ENCODE results near the gene FMN1. TPM values are rescaled to one million over a fixed set of nuclear protein-coding genes. Genes with fewer than 3 reads are reported as not detected.

FMN1 gene
- total and polyA plus RNA-seq, 12 donors = 0.22 to 5.5 (median 3.3) TPM

- DNase-seq (no peak), ATAC-seq (no peak)
- no peaks in the 10 kb centered on the region for H3K9me3 ChIP-seq
- 74 to 76% methylated on average over 5 of the region's 5 CpGs for WGBS, 2 donors
- H3K27ac ChIP-seq = no peak overlapping the region
- no peak overlapping the region for H3K4me3 ChIP-seq
- no peaks in the 10 kb centered on the region for H3K4me1 ChIP-seq
- TF ChIP-seq, protein P1, sequence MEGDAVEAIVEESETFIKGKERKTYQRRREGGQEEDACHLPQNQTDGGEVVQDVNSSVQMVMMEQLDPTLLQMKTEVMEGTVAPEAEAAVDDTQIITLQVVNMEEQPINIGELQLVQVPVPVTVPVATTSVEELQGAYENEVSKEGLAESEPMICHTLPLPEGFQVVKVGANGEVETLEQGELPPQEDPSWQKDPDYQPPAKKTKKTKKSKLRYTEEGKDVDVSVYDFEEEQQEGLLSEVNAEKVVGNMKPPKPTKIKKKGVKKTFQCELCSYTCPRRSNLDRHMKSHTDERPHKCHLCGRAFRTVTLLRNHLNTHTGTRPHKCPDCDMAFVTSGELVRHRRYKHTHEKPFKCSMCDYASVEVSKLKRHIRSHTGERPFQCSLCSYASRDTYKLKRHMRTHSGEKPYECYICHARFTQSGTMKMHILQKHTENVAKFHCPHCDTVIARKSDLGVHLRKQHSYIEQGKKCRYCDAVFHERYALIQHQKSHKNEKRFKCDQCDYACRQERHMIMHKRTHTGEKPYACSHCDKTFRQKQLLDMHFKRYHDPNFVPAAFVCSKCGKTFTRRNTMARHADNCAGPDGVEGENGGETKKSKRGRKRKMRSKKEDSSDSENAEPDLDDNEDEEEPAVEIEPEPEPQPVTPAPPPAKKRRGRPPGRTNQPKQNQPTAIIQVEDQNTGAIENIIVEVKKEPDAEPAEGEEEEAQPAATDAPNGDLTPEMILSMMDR (IDR thresholded peaks at IDR 0.05) = no peak
- intact Hi-C loops (cut with DNase I) = no loop called here
- no peaks in the 10 kb centered on the region for H3K36me3 ChIP-seq
- H3K27me3 ChIP-seq = no peaks in the 10 kb centered on the region
These were observed 271.3 kb downstream of the FMN1 start for GRCh38 chr15:32923176-32923575.

GRCh38 chr15:32922541-32922940, 272.0 kb downstream of the FMN1 start:
- no peak overlapping the region for H3K27ac ChIP-seq
- H3K4me1 ChIP-seq = no peaks in the 10 kb centered on the region
- no peaks in the 10 kb centered on the region for H3K36me3 ChIP-seq
- no peaks in the 10 kb centered on the region for H3K27me3 ChIP-seq
- no peak overlapping the region for H3K4me3 ChIP-seq
- 63 to 83% methylated on average over 3 of the region's 3 CpGs for WGBS, 2 donors
- no peak for ATAC-seq
- intact Hi-C loops (cut with DNase I) = no loop called here
- H3K9me3 ChIP-seq = no peaks in the 10 kb centered on the region
- TF ChIP-seq, protein P1 (IDR thresholded peaks at IDR 0.05) = no peak
- DNase-seq = no peak

GRCh38 chr15:32919749-32920414, 274.6 kb downstream of the FMN1 start:
- DNase-seq = no peak
- no peak overlapping the region for H3K27ac ChIP-seq
- no peaks in the 10 kb centered on the region for H3K4me1 ChIP-seq
- H3K4me3 ChIP-seq = no peak overlapping the region
- intact Hi-C loops (cut with DNase I) = no loop called here
- no peak for ATAC-seq
- 54% methylated on average over 5 of the region's 5 CpGs for WGBS, 2 donors
- TF ChIP-seq, protein P1 (IDR thresholded peaks at IDR 0.05) = no peak
- H3K9me3 ChIP-seq = no peaks in the 10 kb centered on the region
- no peaks in the 10 kb centered on the region for H3K36me3 ChIP-seq
- no peaks in the 10 kb centered on the region for H3K27me3 ChIP-seq

- intact Hi-C loops (cut with DNase I) = no loop called here
These were observed 276.0 kb downstream of the FMN1 start for GRCh38 chr15:32918547-32918946.

More at GRCh38 chr15:32918547-32918946, 276.0 kb downstream of the FMN1 start:
- TF ChIP-seq, protein P1 (IDR thresholded peaks at IDR 0.05) = no peak
- no peaks in the 10 kb centered on the region for H3K36me3 ChIP-seq
- no peak for ATAC-seq
- 55 to 68% methylated on average over 4 of the region's 4 CpGs for WGBS, 2 donors
- no peak for DNase-seq
- H3K27me3 ChIP-seq = no peaks in the 10 kb centered on the region
- no peak overlapping the region for H3K27ac ChIP-seq
- no peaks in the 10 kb centered on the region for H3K4me1 ChIP-seq
- no peaks in the 10 kb centered on the region for H3K9me3 ChIP-seq
- H3K4me3 ChIP-seq = no peak overlapping the region
